GDM1 (cell line): ENCODE results near the gene VRK1.
"Not testable (repeated sequence)": the region's sequence is repeated elsewhere in the genome, so short reads cannot be mapped to it uniquely, and the experiment has no call there.

Experiments
- DNase-seq: peaks from one replicate; lab custom pipeline; 2025; lab: John Stamatoyannopoulos, UW

Gene VRK1

DNA sequence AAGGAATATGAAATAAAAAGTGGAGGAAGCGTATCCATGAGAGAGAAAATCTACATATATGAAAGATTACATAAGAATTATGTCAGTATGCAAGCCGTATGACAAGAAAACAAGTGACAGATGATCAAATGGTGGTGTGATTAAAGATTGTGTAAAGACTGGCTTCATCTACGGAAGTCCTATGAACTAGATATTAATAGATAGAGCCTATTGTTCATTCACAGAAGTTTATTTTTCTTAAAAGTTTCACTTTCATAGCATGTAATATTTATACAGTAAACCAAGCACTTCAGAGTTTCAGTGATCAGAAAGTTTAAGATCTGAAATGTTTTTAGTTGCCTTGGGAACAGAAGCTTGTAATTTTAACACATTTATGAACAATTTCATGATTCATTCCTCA lies 84.5 kb downstream of the VRK1 start:
- DNase-seq, result no peak

DNA sequence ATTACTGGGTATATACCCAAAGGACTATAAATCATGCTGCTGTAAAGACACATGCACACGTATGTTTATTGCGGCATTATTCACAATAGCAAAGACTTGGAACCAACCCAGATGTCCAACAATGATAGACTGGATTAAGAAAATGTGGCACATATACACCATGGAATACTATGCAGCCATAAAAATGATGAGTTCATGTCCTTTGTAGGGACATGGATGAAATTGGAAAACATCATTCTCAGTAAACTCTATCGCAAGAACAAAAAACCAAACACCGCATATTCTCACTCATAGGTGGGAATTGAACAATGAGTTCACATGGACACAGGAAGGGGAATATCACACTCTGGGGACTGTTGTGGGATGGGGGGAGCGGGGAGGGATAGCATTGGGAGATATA lies 86.8 kb downstream of the VRK1 start:
- not testable (repeated sequence) for DNase-seq

DNA sequence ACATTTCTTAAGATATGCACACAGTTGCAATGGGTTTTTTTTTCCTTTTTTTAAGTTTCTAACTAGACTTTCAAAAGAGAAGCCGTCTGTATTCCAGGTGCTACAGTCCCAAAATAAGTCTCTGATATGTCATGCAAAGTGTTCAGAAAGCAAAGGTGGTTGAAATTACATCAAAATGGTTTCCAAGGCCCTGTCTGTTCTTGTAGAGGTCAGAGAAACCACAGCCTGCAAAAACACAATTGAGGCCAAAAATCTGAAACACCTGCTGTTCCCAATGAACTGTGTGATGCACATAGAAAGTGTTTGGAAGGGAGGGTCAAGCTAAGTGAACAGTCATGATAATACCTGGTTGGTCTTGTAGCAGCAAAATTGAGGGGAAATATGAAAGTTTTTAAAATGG lies 91.0 kb downstream of the VRK1 start:
- DNase-seq, result no peak

DNA sequence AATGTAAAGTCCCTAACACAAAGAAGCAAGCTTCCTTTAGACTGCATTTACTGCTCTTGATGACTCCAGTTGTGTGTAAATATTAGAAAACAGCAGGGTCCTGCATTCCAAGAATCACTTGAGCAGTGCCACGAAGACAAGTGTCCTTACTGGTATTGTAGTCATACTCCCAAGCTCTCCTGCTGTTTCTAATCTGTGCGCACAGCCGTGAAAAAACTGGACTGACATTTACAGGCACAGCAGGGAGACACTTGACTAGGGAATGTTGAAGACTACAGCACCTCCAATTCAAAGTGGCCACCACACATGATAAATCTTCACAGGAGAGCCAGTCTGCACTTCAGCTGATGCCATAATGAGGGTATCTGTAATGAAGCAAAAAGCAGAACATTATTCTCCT lies 91.4 kb downstream of the VRK1 start:
- DNase-seq, result no peak

DNA sequence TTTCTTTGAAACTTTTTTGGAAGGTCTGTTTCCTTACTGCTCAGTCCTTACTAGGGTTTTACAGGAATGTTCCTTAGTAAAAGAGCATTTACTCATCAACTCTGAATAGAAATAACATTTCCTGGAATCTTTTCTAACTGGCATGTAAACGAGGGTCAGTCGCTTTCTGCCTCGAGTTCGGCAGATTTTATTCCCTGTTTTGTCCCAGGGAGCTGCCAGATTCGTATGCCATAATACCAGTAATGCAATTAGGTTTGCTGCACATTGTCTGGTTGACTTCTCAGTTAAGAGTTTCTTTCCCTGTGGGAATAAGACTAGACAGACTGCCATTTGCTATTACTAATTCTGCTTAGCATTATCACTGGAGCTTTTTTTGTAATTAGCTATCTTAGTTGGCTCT lies 91.9 kb downstream of the VRK1 start:
- DNase-seq, result no peak

DNA sequence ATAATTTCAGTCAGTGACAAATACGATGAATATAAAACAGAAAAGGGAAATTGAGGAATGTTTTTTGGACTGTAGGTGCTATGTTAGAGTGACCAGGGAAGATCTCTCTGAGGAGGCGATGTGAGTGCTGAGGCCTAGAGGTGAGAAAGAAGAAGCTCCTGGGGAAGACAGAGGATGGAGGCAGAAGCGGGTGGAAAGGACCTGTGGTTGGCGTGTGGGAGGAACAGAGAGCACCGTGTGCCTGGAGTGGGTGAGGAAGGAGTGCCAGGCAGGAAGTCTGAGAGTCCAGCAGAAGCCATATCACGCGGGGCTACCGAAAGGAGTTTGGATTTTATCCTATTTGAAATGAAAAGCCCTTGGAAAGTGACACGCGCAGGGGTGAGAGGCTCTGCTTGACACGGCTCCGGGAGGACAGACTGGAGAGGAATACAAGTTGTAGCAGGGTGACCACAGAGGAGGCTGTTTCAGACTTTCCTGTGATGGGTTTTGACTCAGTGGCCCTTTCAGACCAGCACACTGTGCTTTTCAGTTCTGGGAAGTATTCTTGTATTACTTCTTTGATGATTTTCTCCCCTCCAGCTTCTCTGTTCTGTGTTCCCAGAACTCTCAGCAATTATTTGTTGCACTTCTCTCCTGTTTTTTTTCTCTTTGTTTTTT lies 96.9 kb downstream of the VRK1 start:
- no peak for DNase-seq

DNA sequence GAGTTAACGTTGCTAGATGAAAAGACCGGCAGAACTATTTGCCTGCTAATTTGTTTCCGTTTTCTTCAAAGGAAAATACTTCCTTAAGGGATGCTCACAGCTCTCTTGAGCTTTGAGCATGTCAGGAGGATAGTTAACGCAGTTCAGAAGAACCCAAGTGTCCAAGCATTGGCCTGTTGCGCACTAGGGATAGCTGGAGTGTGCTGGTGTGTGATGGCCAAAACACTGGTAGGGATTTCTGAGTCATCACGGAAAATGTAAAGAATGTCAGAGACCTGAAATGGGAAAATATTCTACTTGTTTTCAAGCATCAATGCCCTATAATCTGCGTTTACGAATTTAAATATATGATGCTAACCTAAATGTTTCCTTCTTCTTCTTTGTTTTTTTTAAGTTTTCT lies 97.8 kb downstream of the VRK1 start:
- DNase-seq, result no peak

DNA sequence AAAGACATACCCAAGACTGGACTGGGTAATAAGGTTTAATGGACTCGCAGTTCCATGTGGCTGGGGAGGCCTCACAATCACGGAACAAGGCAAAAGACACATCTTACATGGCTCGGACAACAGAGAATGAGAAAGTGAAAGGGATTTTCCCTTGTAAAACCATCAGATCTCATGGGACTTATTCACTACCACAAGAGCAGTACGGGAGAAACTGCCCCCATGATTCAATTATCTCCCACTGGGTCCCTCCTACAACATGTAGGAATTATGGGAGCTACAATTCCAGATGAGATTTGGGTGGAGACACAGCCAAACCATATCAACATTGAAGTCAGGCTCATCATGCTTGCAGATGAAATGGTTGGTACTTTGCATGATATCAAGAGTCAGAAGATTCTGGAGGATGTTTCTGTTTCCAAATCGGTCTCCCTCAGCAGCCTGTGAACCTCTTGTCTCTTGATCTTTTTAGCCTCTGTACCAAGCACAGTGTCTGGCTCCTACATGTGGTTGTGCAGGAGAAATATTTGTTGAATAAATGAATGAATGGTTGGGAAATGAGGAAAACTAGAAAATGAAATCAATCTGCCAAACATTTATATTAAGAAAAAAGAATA lies 98.6 kb downstream of the VRK1 start:
- DNase-seq, result no peak

DNA sequence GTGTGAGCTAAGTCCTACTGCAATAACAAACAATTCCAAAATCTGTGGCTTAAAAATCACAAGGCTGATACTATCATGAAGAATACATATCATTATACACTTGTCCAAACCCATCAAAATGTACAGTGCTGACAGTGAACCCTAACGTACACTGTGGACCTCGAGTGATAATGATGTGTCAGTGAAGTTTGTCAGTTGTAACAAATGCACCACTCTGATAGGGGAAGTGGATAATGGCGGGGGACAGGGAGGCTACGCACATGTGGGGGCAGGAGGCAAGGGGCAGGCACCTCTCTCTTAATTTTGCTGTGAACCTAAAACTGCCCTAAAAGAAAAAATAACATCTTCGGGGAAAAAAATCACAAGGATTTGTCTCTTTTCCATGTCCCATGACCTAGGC lies 100.0 kb downstream of the VRK1 start:
- DNase-seq, result no peak

DNA sequence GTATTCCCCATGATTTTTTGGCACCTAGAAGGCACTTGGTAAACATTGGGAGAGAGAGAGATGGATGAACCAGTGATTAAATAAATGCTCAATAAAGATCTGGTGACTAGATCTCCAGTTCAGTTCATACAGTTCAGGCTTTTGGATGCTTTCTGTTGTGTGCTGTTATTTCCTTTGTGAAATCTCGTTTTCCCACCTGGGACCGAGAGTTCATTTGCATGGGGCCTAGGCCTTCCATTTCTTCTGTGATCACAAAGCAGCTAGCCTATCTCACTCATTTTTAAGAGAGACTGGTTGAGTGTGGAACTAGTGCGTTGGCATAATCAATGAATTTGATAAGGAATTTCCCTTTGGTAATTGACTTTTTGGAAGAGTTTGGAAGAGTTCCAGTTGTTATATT lies 104.0 kb downstream of the VRK1 start:
- DNase-seq, result no peak

DNA sequence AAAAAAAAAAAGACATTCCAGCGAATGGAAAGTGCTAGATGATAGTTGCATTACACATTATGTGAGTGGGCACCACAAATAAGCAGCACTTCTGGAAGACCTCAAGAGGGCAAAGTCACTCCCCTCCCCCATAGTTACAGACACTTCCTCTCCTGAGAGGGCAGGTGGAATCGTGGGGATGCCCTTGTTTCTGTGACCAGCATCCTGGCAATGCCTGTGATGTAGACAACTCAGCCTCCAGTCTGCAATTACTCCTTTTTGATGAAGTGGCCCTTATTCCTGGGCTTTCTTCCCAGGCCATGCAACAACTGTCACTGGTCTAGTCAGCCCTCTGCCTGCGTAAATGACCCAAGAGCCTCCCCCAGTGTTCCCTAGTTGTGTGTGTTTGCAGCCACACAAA lies 104.8 kb downstream of the VRK1 start:
- DNase-seq, result no peak

DNA sequence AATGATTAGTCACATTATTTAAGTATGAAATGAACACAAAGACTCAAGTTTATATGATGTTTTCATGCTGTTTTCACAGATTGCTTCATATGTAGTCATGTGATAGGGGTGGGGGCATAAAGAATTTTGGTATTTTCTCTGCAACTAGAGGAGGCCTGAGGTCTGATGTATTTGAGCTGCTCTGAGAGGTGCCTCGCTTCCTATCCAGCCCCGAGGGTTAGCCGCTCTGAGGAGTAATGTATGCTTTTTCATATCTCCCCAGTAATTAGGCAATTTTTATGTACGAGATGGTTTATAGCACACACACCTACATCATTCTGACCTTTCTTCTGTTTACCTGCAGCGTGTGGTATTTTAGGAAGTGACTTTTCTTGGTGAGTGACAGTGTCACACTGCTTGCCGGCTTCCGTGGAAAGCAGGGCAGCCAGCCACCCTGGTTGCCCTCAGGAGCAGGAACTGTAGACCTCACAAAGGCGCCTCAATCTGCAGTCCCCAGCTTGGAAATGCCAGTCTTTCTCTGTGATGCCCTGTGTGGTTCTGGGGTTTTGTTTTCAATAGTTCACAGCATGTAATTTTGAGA lies 106.4 kb downstream of the VRK1 start:
- no peak for DNase-seq

DNA sequence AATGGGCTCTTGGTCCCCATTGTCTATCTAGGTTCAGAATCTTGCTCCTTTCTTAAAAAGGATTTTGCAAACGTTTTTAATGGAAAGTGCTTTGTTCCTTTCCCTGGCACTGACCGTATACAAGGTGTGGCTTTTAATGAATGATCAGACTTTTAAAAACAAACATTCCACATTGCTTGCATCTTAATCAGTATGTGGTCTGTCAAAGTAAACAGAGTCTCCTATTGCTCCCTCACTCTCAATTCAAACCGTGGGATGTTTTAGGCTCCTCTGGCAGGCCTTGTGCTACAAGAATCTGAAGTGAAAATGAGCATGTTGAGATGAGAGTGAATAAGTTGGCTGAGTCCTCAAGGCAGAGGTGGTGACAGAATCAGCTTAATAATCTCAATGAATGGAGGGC lies 107.0 kb downstream of the VRK1 start:
- no peak for DNase-seq

DNA sequence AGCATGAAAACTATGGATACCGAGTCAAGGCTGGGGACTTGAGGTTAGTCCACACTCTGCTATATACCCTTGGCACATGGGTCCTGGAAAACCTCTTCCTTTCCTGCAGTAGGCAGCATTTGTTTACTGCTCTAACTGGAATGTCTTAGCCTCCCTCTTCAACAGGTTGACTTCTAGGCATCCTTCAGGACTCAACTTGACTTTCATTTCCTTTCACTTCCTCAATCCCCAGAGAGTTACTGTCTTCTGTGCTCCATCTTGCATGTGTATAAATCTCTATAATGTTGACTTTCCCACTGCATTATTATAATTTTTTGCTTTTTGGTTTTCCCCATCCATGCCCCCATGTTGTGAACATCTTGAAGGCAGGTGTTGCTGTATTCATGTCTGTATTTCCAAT lies 107.9 kb downstream of the VRK1 start:
- no peak for DNase-seq

DNA sequence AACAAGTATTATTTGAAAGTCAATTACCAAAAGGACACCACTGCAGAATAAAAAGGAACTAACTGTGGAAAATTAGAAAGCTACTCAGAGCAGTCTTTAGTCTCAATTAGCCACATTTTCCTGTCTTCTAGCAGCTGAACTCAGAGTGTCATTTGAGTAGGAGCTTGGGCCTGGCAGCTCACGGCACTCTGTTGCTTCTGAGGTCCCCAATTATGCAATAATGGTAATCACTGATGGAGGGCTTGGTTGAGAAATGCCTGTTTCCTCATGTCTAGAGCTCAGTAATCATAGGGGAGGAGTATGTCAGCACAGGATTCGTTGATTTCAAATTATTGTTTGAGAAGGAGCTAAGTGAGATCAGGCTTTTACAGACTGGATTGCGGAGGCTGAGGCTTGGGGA lies 108.6 kb downstream of the VRK1 start:
- DNase-seq, result no peak

DNA sequence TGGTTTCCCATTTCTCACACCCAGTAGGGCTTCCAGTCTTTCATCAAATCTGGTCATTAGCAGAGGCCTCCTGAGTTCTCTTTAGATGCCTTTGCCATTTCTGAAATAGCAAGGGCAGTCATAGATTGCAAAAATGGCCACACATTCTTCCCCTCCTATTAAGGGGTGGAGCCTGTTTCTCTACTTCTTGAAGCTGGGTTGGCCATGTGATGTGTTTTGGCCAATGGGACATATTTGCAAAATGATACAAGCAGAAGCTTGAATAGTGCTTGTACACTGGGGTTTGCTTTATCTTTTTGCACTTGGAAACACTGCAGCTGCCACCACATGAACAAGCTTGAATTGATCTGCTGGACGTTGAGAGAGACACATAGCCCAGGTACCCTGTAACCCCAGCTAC lies 109.3 kb downstream of the VRK1 start:
- no peak for DNase-seq

DNA sequence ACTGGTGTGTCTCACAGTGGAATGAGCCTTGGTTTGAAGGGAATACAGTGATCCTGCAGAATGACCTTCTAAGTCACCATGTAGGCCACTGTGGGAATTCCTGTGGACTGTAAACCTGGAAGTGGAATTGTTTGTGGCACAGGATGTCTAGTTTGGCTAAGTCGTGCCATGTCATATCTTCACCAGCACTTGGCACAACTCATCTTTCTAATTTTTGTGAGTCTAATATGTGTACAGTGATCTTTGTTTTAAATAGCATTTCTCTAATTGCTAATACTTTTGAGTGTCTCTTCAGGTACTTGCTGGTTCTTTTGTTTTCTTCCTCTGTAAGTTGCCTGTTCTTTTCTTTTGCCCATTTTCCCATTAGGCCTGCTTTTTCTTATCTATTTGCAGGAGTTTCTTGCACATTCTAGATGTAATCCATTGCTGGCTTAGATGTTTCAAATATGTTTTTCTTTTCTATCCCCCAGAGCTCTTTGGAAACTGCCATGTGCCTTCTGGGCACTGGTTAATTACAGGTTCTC lies 112.7 kb downstream of the VRK1 start:
- no peak for DNase-seq

DNA sequence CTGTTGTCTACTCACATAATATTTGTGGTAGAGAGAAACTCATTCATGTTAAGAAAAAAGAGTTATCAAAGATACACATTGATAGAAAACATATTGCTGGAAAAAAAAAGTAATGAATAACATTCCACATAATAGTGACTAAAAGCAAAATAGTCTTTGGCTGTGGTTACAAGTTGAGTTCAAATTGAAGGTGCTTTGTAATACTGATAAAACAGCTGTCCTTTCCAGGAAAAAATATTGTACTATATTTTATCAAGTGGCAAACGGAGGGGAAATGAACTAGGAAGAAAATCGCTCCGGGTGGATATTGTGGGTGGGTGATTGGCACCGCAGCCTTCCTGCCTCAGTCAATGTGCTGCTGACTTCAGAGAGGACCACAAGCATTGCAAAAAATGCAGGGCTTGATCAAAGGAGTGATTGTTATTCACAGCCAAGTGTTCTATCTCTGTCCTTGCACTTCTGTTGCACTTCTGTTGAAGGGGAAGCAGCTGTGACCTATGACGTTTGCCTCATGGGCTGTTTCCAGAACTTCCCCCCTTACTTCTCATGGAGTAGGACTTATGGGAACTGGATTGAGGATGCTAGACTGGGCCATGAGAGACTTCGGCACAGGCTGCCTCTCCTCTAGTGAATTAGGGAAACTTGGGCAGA lies 114.4 kb downstream of the VRK1 start:
- DNase-seq, result peak; percentile 27

DNA sequence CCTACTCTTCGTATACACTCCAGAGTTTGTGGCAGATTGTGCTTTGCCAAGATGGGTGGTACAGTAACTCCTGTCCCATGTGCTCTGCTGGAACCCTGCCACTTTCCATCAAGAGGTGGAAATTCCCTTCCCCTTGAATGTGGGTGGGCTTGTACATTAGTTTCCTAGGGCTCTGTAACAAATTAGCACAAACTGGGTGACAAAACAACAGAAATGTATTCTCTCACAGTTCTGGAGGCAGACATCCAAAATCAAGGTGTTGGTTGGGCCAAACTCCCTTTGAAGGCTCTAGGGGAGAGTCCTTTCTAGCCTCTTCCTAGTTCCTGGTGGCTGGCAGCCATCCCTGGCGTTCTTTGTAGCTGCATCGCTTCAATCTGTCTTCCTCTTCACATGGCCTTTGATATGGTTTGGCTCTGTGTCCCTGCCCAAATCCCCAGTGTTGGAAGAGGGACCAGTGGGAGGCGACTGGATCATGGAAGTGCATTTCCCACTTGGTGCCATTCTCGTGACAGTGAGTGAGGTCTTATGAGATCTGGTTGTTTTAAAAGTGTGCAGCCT lies 117.5 kb downstream of the VRK1 start:
- DNase-seq, result no peak

DNA sequence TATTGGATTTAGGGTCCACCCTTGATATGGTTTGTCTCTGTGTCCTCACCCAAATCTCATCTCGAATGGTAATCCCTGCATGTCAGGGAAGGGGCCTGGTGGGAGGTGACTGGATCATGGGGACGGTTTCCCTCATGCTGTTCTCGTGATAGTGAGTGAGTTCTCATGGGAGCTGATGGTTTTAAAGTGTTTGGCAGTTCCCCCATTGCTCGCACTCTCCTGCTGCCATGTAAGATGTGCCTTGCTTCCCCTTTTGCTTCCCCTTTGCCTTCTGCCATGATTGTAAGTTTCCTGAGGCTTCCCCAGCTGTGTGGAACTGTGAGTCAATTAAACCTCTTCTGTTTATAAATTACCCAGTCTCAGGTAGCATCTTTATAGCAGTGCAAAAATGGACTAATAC lies 118.3 kb downstream of the VRK1 start:
- DNase-seq, result no peak

DNA sequence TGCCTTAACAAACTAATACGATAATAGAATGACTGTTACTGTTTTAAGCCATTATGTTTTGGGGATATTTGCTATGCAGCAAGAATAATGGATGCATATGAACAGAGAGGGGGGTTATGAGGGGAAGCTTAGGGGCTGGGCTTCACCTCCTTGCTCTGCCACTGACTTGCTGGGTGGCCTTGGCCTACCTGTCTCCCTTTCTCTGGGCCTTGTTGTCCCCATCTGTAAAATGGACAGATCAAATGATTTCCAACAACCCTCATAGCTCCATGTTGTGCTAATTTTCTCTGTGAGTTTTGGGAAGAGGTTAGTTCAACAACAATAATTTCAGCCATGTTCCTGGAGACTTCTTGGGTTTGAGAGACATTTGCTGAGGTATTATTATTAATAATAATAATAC lies 119.6 kb downstream of the VRK1 start:
- no peak for DNase-seq

DNA sequence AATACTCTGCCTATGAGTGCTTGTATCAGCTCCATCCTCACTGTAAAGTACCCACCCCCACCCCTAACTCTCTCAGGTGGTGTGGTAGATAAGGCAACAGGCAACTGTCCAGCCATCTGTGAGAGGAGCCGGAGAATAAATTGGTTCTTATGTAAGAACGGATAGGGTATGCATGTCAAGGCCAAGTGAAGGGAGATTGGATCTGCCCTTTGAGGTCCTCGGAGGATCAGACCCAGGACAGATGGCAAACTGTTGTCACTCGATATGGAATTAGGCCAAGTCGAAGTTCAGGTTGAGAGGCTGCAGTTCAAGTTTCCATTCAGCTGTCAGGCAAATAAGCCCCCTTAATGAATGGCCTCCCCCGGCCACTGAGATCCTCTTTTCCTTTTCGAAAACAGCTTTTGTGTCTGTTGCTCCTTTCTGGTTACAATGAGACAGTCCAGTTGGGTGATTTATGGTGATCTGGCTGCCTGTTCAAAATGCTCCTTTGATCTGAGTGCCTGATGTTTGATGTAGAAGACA lies 120.3 kb downstream of the VRK1 start:
- no peak for DNase-seq

DNA sequence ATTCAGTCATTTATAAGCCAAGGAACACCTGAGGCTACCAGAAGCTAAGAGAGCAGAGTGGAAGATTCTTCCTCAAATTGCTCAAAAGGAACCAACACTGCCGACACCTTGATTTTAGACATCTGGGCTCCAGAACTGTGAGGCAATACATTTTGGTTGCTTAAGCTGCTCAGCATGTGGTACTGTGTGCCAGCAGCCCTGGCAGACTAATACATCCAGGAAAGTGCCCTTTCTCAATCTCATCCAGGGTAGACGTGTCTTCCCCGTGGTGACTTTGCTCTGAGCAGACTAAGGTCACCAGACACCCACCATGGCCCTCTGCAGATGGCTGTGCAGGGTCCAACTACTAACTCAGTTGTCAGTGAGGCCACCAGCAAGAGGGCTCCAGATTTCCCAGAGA lies 122.8 kb downstream of the VRK1 start:
- no peak for DNase-seq
